CD4-positive, alpha-beta T cell (primary cell): ENCODE data around the gene HEPACAM2. TPM values are rescaled to one million over a fixed set of nuclear protein-coding genes. Genes with fewer than 3 reads are reported as not detected.

Experiments
- ATAC-seq: fragments of 200-7000 bp; cut with Tn5 transposase; one replicate; pipeline ENCODE4 v1.10.0; 2022; ENCODE audit warnings: mild to moderate bottlenecking; ENCODE audit not compliant: poor library complexity
- CTCF ChIA-PET: fragments of 350-600 bp; sonication (Branson Sonifier 250); formaldehyde crosslinking; loops from one replicate; lab custom pipeline; 2021; ENCODE audit warnings: antibody characterized with exemption, inconsistent platforms; lab: Charles Lee
- POLR2A ChIA-PET: fragments of 350-600 bp; sonication (Branson Sonifier 250); formaldehyde crosslinking; loops from one replicate; lab custom pipeline; 2021; ENCODE audit warnings: antibody characterized with exemption, inconsistent platforms; lab: Charles Lee
- DNase-seq, 14 experiments: peaks; one replicate each; pipeline ENCODE4 v3.0.0-alpha.2; 2013 to 2020; ENCODE audit warnings: mixed read lengths in 2 of 14
- H3K27ac ChIP-seq, 2 donors: one replicate each; pipeline versions ENCODE4 v1.5.1 to v1.7.0; 2013; ENCODE audit warnings: low read length in 2 of 2, low read depth in 1 of 2, mild to moderate bottlenecking in 1 of 2
- H3K27me3 ChIP-seq, 2 experiments: 1 replicate in 1 of 2; 2 replicates in 1 of 2; pipeline versions ENCODE4 v1.6.1 to v1.7.0; 2013; ENCODE audit warnings: low read length in 2 of 2, control low read depth in 1 of 2, mild to moderate bottlenecking in 1 of 2, moderate library complexity in 1 of 2; ENCODE audit not compliant: insufficient read depth in 2 of 2, control insufficient read depth in 1 of 2
- H3K36me3 ChIP-seq: one replicate; pipeline ENCODE4 v1.6.1; 2013; ENCODE audit warnings: low read length, control low read depth; ENCODE audit not compliant: insufficient read depth
- H3K4me1 ChIP-seq: one replicate; pipeline ENCODE4 v1.6.1; 2013; ENCODE audit warnings: low read length, control low read depth; ENCODE audit not compliant: insufficient read depth
- H3K4me3 ChIP-seq: one replicate; pipeline ENCODE4 v1.5.1; 2013; ENCODE audit warnings: mild to moderate bottlenecking, low read length, moderate library complexity
- H3K9me3 ChIP-seq, 2 experiments: 1 replicate in 1 of 2; 2 replicates in 1 of 2; pipeline versions ENCODE4 v1.6.1 to v1.7.0; 2013; ENCODE audit warnings: low read length in 2 of 2, mild to moderate bottlenecking in 2 of 2, control low read depth in 1 of 2, moderate library complexity in 1 of 2; ENCODE audit not compliant: control insufficient read depth in 1 of 2, insufficient read depth in 1 of 2
- H3K27ac Mint-ChIP-seq: one replicate; pipeline ENCODE4 v1.8.0; 2020; ENCODE audit warnings: mixed read lengths
- H3K27me3 Mint-ChIP-seq: one replicate; pipeline ENCODE4 v1.8.0; 2021; ENCODE audit warnings: mixed read lengths
- H3K36me3 Mint-ChIP-seq: one replicate; pipeline ENCODE4 v1.8.0; 2021; ENCODE audit warnings: low read depth, mixed read lengths
- H3K4me1 Mint-ChIP-seq: one replicate; pipeline ENCODE4 v1.8.0; 2021; ENCODE audit warnings: low read depth, mixed read lengths
- H3K4me3 Mint-ChIP-seq: one replicate; pipeline ENCODE4 v1.8.0; 2020; ENCODE audit warnings: mild to moderate bottlenecking, mixed read lengths
- H3K9me3 Mint-ChIP-seq: one replicate; pipeline ENCODE4 v1.8.0; 2020; ENCODE audit warnings: mixed read lengths
- intact Hi-C, 2 experiments: fragments of 100-400 bp; cut with DNase I in 1 of 2; cut with micrococcal nuclease in 1 of 2; formaldehyde crosslinking; loops; one replicate each; pipeline versions ENCODE4 v1.15.1 to v1.9.0; 2023 to 2025; cut with DNase I, micrococcal nuclease
- total RNA-seq, 174 experiments: library from RNA in 2 of 174; stranded (reverse) in 2 of 174; gene quantifications; one replicate each; pipeline ENCODE4 v1.2.3 and lab custom pipeline; 2021 to 2026
- TF ChIP-seq, protein P1 (sequence below): fragments of 200-600 bp; IDR thresholded peaks from one replicate; pipeline ENCODE4 v1.8.0; 2022; ENCODE audit warnings: antibody characterized with exemption, mild to moderate bottlenecking

Gene HEPACAM2
- total RNA-seq, 2 experiments from 2014 or later = not detected

DNA sequence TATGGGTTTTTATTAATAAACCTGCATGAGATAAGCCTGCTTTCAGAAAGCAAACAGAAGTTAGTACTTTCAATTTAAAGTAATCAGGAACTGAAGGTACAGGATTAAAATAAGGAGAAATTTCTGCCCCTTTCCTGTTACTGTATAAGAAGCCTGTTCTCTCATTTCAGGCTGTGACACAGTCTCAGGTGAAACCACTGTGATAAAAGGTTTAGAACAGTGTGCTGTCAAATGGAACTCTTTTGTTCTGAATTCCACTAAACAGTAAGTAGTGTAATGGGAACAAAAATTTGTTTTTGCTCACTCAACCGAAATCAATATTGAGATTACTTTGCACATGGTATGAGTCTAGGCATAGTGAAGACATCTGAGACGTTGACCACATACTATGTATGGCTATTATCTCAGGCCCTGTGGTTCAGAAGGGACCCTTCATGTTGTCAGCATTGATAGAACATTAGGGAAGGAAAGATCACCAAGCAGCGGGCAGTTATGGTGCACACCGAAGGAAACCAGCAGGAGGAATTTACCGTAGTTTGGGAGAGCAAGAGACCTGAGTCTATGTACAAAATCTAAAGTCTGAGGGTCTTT is 14.9 kb downstream of the HEPACAM2 start:
- Histone ChIP-seq H3K4me1 (no peaks in the 10 kb centered on the region), H3K9me3 (no peaks in the 10 kb centered on the region), H3K27ac (no peak overlapping the region), H3K36me3 (no peaks in the 10 kb centered on the region), H3K27me3 (peaks cover 0 to 28% of the 10 kb centered on the region in 2 experiments), H3K4me3 (no peak overlapping the region)
- peaks cover 68% of the 10 kb centered on the region for H3K27me3 Mint-ChIP-seq
- POLR2A ChIA-PET = interaction anchor here (1.1 kb wide), 1 partner anchor 36 kb away, joined by 3 read pairs; no protein-coding TSS in a partner anchor
- ATAC-seq (no peak), DNase-seq (no peak)
- no peaks in the 10 kb centered on the region for H3K4me1 Mint-ChIP-seq
- CTCF ChIA-PET = no interaction called here
- no peak overlapping the region for H3K27ac Mint-ChIP-seq
- no peaks in the 10 kb centered on the region for H3K36me3 Mint-ChIP-seq
- intact Hi-C loops = no loop called here
- no peaks in the 10 kb centered on the region for H3K9me3 Mint-ChIP-seq
- TF ChIP-seq, protein P1, sequence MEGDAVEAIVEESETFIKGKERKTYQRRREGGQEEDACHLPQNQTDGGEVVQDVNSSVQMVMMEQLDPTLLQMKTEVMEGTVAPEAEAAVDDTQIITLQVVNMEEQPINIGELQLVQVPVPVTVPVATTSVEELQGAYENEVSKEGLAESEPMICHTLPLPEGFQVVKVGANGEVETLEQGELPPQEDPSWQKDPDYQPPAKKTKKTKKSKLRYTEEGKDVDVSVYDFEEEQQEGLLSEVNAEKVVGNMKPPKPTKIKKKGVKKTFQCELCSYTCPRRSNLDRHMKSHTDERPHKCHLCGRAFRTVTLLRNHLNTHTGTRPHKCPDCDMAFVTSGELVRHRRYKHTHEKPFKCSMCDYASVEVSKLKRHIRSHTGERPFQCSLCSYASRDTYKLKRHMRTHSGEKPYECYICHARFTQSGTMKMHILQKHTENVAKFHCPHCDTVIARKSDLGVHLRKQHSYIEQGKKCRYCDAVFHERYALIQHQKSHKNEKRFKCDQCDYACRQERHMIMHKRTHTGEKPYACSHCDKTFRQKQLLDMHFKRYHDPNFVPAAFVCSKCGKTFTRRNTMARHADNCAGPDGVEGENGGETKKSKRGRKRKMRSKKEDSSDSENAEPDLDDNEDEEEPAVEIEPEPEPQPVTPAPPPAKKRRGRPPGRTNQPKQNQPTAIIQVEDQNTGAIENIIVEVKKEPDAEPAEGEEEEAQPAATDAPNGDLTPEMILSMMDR = no peak
- H3K4me3 Mint-ChIP-seq = no peak overlapping the region

- H3K27ac Mint-ChIP-seq = no peak overlapping the region
- Histone ChIP-seq H3K4me3 (no peak overlapping the region), H3K4me1 (no peaks in the 10 kb centered on the region), H3K36me3 (no peaks in the 10 kb centered on the region), H3K27ac (no peak overlapping the region), H3K9me3 (no peaks in the 10 kb centered on the region), H3K27me3 (peaks cover 0 to 2% of the 10 kb centered on the region in 2 experiments)
- H3K36me3 Mint-ChIP-seq = no peaks in the 10 kb centered on the region
- no peak overlapping the region for H3K4me3 Mint-ChIP-seq
- intact Hi-C loops = no loop called here
- H3K27me3 Mint-ChIP-seq = peaks cover 33% of the 10 kb centered on the region
- ChIA-PET POLR2A (no interaction called here), CTCF (interaction anchor here (1.6 kb wide), 1 partner anchor 23 kb away, joined by 4 read pairs; no protein-coding TSS in a partner anchor)
- TF ChIP-seq, protein P1 = no peak
- H3K9me3 Mint-ChIP-seq = no peaks in the 10 kb centered on the region
- H3K4me1 Mint-ChIP-seq = no peaks in the 10 kb centered on the region
- ATAC-seq = no peak
- no peak for DNase-seq
Observed at GRCh38 chr7:93205046-93205445, 21.2 kb downstream of the HEPACAM2 start.

DNA sequence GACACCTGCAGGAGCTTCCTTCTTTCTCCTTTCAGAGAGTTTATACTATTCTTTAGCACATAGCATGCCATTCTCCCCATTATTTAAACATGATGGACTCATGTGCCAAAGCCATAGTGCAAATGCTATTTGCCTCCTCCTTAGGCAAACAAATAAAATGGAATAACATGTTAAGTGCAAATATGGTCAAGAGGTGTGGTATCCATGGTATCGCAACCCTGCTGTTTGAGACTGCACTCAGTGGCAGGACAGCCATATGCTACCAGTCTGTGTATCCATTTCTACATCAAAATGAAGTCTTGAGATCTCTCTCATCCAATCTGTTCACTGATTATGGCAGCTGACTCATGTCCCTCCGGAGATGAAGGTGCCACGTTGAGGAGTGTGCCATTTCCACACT is 22.8 kb downstream of the HEPACAM2 start:
- Histone ChIP-seq H3K4me1 (no peaks in the 10 kb centered on the region), H3K36me3 (no peaks in the 10 kb centered on the region), H3K27ac (no peak overlapping the region), H3K9me3 (no peaks in the 10 kb centered on the region), H3K27me3 (peaks cover 0 to 3% of the 10 kb centered on the region in 2 experiments), H3K4me3 (no peak overlapping the region)
- ChIA-PET CTCF (no interaction called here), POLR2A (no interaction called here)
- Mint-ChIP-seq H3K9me3 (no peaks in the 10 kb centered on the region), H3K36me3 (no peaks in the 10 kb centered on the region), H3K4me3 (no peak overlapping the region), H3K27me3 (peaks cover 42% of the 10 kb centered on the region), H3K4me1 (no peaks in the 10 kb centered on the region), H3K27ac (no peak overlapping the region)
- intact Hi-C loops = no loop called here
- TF ChIP-seq, protein P1 = no peak
- no peak for DNase-seq
- no peak for ATAC-seq
